HG02884 (cell line): Measurements from ENCODE around the gene LMX1B.

ENCODE experiments used
- ATAC-seq: cut with Tn5 transposase; IDR thresholded peaks from one replicate; pipeline ENCODE4 v1.9.1; 2021; ENCODE audit warnings: mild to moderate bottlenecking, moderate library complexity; ENCODE audit not compliant: unreplicated experiment

The LMX1B gene

DNA sequence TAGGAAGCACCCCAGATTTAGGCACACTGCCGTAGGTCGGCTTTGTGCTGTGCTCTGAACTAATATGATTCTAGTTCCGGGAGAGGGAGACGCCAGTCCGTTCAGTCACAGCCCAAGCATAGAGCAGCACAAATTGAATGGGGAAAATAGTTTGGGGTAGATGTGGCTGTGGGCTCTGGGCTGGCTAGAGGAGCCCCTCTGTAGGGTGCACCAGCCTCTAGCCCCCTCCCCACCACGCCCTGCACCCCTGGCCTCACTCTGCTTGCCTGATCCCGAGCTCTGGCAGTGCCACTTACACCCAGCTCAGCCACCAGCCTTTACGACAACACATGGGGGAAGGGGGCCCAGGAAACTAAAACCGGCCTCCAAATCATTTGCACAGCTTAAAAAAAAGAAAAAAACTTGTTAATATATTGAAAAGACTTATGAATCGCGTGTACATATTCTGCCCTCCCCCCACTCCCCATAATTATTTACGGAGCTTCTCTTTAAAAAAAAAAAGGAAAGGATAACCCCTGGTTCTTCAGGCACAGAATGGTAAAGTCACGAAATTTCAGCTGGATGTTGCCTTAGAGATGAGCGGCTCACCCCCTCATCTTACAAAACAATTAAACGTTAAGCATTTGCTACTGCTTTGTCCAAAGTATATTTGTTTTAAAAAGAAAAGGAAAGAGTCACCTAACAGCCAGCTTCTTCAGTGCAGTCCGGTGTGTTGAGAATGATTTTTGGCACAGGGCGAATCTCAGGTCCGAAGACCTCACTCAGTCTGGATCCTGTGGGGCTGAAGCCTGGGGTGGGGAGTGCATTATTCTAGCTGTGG, 3.5 kb downstream of the LMX1B start:
- no peak for ATAC-seq

GRCh38 chr9:126617823-126618165, 4.1 kb downstream of the LMX1B start:
- ATAC-seq: no peak

- no peak for ATAC-seq
These were observed 4.5 kb downstream of the LMX1B start for GRCh38 chr9:126618190-126618584.

DNA sequence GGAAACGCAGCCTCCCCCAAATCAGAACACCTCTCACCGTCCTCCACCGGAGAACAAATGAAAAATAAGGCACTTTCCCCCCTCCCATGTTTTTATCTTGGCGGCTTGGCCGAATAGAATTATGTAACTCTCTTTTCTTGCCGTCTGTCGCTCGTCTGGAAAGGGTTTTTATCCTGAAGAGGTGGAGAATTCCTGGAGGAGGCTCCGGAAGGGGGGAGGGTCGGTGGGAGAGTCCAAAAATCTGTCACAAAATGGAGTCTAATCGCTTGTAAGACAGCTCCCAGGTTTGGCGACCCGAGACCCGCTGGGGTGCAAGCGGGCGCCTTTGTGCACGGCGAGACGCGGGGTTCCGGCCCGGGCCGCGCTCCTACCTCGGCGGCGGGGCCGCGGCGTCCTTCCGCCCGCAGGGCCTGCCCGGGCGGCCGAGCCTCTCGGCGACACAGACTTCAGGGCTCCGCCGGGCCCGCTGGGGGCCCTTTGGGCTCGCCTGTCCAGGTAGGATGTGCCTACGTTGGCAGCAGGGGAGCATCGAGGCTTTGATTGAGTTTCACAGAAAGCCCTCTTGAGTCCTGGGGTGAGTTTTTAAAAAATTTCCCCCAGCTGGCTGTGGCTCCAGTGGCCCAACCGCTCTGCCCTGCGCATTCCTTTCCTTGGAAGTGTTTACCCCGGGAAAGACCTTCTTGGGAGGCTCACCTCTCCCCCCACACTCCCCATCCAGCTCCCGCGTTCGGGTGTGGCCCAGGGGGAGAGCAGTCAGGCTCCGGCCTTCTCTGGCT, 5.0 kb downstream of the LMX1B start:
- ATAC-seq: no peak

- ATAC-seq: no peak
These were observed 5.8 kb downstream of the LMX1B start for GRCh38 chr9:126619361-126620135.

GRCh38 chr9:126620478-126620877, 6.8 kb downstream of the LMX1B start:
- ATAC-seq: no peak

GRCh38 chr9:126621061-126621918, 7.6 kb downstream of the LMX1B start:
- no peak for ATAC-seq

- ATAC-seq: no peak
These were observed 8.4 kb downstream of the LMX1B start for GRCh38 chr9:126621919-126622735.

DNA sequence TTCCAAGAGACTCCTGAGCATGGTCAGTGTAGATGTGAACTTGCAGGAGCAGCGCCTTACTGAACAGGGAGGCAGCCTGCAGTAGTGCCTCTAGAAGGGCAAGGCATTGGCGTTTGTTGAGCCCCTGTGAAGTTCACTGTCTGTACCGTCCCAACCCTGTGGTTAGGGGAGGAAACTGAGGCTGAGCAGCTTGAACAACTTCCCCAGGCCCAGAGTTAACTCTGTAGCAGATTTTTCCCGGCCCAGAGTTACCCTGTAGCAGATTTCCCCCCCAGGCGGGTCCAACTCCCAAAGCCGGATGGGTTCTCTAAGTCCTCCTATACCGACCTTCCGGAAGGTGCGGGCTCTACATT, 9.6 kb downstream of the LMX1B start:
- no peak for ATAC-seq

- no peak for ATAC-seq
These were observed 10.1 kb downstream of the LMX1B start for GRCh38 chr9:126623667-126624478.

DNA sequence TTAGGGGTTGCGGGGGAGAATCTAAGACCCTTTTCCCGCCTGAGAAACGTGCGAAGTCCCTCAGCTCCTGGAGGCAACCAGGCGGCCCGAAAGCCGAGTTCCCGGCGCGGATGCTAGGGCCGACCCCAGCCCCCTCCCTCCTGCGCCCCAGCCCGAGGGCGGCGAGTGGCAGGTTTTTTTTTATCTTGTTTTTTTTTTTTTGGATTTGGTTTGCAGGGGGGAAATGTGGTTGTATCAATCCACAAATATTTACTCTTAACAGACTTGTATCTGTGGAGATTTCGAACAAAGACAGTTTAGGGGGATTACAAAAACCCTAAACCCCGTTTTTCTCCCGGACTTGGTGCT, 10.7 kb downstream of the LMX1B start:
- no peak for ATAC-seq

GRCh38 chr9:126624912-126625311, 11.2 kb downstream of the LMX1B start:
- no peak for ATAC-seq

- no peak for ATAC-seq
These were observed 11.8 kb downstream of the LMX1B start for GRCh38 chr9:126625329-126626126.

DNA sequence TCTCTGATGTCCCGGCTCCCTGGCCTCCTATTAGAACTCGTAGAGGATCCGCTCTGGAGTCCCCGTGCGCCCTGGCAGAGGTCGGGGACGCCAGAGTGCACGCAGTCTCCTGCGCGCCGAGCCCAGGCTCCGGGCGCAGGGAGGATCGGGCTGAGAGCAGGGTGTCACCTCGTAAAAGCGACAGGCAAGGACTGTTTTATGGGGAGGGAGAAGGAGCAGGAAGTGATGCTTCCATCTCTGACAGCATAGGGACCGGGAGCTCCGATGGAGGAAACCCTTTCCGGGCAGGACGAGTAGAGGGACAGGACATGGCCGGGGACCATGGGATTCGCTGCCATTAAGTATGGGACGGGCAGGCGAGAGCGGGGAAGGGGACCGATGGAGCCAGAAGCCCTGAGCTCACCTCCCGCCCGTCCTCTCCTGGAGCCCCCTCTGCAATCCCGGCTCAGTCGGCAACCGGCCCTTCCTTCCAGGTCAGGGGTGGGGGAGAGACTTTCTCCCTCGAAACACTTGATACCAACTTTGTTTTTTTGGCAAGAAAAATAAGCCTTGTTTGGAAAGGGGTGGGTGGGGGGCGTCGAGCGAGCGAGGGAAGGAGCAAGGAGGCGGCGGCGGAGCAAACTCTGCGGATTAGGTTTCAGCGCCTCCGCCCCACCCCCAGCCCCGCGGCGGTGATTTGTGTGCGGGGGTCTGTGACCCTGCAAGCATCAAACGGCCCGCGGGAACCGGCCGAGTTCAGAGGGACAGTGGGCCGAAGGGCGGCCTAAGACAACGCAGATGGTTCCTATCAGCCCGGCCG, 12.6 kb downstream of the LMX1B start:
- ATAC-seq: no peak

GRCh38 chr9:126626926-126627233, 13.2 kb downstream of the LMX1B start:
- ATAC-seq: no peak

GRCh38 chr9:126628146-126628545, 14.4 kb downstream of the LMX1B start:
- ATAC-seq: no peak

- no peak for ATAC-seq
These were observed 15.4 kb downstream of the LMX1B start for GRCh38 chr9:126628969-126629674.
